Stimulated activated CD4-positive, alpha-beta T cell treated with anti-CD3 and anti-CD28 coated beads, Interleukin-12 subunit alpha, Interleukin-12 subunit beta, amount 100 ng/mL, for 4 hours (primary cell): ENCODE measurements around the gene MCUB.
A peak's percentile ranks its signal among the peaks of the same experiment; 100 is the strongest.
"Not testable (repeated sequence)": the region's sequence is repeated elsewhere in the genome, so short reads cannot be mapped to it uniquely, and the experiment has no call there.

ENCODE experiments used
- DNase-seq: peaks from one replicate; pipeline ENCODE4 v3.0.0-alpha.2; 2020

Gene MCUB, protein sequence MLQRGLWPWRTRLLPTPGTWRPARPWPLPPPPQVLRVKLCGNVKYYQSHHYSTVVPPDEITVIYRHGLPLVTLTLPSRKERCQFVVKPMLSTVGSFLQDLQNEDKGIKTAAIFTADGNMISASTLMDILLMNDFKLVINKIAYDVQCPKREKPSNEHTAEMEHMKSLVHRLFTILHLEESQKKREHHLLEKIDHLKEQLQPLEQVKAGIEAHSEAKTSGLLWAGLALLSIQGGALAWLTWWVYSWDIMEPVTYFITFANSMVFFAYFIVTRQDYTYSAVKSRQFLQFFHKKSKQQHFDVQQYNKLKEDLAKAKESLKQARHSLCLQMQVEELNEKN

DNA sequence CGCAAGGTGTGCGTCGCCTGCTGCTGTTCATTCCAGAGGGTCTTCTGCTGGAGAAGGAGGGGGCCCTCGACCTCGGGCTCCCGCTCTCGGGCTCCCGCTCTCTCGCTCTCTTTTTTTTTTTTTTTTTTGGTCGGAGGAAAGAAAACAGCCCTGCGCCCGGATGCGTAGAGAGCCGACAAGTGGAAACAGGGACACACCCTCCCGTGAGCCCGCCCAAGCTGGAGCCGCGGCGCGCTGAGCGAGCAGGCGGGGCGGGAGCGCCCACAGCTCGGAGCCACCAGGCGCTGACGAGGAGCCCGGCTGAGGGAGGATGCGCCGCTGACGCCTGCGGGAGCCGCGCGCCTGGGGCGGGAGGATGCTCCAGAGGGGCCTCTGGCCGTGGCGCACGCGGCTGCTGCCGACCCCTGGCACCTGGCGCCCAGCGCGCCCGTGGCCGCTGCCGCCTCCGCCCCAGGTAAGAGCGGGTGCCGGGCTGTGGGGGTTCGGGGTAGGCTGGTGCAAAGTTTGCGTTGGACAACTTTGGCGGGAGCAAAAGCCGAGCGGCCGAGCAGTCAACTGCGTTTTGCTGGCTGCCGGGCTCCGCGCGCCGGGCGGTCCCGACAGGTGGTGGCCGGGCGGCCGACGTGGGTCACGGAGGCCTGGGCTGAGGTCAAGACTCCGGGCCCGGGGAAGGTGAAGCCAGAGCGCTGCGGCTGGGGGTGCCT lies at the start of gene MCUB:
TSS of gene MCUB (plus strand) at position 264 of the 704 bp plus-strand sequence. CDS start at position 356, 92 bp downstream.
- peak; percentile 83 for DNase-seq

DNA sequence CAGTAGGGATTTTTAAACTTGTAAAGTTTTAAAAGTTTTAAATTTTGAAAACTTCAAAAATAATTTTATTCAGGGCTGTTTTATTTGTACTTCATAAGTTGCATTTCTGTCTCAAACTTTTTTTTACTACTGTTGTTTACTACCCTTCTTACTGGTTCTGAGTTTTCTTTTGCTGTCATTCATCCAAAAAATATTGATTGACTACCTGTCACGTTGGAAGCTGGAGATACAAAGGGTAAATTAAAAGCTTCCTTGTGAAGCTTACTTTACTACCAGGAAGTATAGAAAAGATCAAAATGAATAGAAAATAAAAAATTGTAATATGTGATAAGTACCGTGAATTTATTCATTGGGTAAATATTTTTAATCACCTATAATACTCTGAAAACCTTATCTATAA lies 49.4 kb upstream of the MCUB start:
- no peak for DNase-seq

DNA sequence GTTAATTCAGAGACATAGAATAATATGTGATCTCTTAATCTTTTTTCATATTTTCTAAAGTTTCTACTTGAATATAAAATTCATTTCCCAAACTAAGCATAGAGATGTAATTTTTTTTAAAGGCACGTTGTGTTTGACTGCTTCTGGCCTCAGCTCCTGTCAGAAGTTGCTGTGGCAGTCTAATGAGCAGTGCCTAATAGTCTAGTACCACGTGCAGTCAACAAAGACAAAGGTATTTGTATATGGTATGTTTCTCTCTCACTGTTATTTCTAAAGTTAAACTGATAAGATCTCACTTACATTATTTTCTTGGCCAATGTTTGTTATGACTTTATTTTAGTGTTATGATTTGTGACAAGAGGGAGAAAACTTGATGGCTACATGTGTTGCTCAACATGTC lies 48.6 kb upstream of the MCUB start:
- no peak for DNase-seq

DNA sequence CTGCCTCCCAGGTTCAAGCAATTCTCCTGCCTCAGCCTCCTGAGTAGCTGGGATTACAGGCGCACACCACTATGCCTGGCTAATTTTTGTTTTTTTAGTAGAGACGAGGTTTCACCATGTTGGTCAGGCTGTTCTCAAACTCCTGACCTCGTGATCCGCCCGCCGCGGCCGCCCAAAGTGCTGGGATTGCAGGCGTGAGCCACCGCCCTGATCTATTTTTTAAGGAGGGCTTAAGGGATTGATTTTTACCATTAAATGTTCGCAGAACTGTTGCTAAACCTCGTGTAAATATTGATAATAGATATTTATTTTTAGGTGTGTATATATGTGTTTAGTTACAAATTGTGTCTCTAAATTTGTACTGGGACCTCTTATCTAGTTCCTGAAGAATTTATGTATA lies 46.7 kb upstream of the MCUB start:
- not testable (repeated sequence) for DNase-seq

GRCh38 chr4:109532182-109532581 lies 27.9 kb upstream of the MCUB start:
- DNase-seq, result no peak

GRCh38 chr4:109545401-109545800 lies 14.6 kb upstream of the MCUB start:
- no peak for DNase-seq

GRCh38 chr4:109547394-109547793 lies 12.7 kb upstream of the MCUB start:
- DNase-seq, result no peak

DNA sequence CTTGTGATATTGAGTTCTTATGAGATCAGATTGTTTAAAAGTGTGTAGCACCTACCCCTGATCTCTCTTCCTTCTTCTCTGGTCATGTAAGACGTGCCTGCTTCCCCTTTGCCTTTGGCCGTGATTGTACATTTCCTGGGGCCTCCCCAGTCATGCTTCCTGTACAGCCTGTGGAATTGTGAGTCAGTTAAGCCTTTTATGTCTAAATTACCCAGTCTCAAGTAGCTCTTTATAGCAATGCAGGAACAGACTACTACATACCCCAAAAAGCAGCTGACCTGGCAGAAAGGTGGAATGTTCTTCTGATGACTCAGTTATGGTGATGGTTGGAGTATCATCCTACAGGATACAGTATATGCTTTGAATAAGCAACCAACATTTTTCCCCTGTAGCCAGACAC lies 11.4 kb upstream of the MCUB start:
- DNase-seq, result no peak

DNA sequence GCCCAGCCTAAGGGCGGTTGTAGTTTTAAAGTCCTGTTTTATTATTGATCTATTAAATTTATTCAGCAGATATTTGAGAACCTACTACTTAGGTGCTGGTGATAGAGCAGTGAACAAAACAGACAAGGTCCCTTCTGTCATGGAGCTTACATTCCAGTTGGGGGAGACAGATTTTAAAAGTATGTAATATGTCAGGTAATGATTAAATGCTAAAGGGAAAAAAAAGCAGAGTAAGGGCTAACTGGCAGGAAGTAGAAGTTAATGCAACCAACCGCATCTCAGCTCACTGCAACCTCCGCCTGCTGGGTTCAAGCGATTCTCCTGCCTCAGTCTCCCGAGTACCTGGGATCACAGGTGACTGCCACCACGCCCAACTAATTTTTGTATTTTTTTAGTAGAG lies 7.8 kb upstream of the MCUB start:
- no peak for DNase-seq

- no peak for DNase-seq
Observed at GRCh38 chr4:109553130-109553529, 6.9 kb upstream of the MCUB start.

DNA sequence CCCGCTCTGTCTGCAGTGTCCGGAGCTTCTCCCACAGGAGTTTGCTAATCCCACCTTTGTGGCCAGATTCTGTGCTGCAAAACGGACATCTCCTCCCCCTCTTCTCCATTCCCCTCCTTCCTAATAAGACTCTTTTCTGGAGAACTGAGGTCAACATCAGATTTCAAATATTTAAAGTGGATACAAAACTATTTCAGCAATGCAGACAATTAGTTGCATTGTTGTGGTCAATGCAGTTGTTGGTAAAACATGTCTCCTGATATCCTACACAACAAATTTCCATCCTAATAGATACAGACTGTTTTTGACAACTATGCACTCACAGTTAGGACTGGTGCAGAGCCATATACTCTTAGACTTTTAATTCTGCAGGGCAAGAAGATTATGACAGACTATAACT lies 5.1 kb upstream of the MCUB start:
- DNase-seq, result no peak

DNA sequence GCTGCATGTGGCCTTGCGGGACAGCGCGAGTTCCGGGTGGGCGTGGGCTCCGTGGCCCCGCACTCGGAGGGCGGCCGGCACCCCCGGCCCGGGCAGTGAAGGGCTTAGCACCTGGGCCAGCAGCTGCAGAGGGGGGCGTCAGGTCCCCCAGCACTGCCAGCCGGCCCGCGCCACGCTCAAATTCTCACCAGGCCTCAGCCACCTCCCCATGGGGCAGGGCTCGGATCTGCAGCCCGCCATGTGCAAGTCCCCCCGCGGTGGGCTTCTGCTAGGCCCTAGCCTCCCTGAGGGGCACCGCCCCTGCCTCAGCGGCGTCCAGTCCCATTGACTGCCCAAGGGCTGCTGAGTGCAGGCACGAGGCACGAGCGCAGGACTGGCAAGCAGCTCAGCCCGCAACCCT lies 2.6 kb upstream of the MCUB start:
- DNase-seq, result no peak

- DNase-seq, result not testable (repeated sequence)
Observed at GRCh38 chr4:109558095-109558494, 2.0 kb upstream of the MCUB start.

GRCh38 chr4:109559625-109559982 lies 442 bp upstream of the MCUB start:
- peak; percentile 42 for DNase-seq

- DNase-seq, result peak; percentile 38
Observed at GRCh38 chr4:109560687-109561461, 828 bp downstream of the MCUB start.

DNA sequence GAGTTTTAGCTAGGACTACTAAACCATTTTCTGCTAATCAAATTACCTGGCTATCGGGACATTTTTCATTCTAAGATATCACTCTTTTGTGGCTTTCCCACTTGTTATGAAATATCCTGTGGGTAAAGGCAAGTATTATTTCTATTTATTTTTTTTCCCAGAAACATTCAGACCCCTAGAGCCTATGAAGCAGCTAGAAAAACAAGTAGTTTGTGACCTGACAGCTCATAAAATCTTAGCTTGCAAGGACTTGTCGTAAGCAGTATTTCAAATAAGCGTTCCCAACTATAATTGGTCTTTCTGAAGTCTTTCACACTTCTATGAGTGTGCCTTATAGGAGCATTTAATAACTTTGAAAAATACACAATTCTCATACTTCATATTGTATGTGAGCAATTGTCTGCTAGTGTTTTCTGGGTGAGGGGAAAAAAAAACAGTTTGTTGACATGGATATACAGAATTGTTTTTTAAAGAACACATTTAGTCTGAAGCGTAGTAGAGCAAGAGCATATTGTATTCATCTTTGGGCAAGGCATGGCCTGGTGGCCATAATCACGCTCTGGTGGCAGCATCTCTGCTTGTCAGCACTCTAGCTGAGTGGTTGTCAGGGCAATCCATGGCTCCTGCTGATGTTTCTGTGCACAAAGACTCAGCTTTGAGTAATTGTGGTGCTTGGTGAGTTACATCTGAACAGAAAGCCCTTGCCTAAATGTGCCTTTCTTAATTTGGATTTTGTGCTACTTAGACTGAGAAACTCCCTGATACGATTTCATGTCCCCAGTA lies 2.6 kb downstream of the MCUB start:
- no peak for DNase-seq

GRCh38 chr4:109571494-109571893 lies 11.4 kb downstream of the MCUB start:
- DNase-seq, result no peak

DNA sequence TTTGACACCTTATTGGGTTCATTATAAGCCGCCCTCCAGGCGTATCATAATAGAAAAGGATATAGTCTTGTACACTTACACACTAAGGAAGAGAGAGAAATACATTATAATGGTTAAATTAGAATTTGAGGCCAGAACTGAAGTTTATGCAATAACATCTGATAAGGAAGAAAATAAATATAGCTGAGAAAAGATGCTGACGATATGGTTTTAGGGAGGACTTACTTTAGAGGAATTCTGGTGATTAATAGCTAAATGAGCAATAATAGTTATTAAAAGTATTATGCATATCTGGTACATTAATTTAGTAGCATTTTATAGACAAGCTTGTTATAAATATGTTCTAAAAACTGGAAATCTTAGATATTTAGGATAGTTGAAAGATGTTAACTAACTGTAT lies 12.1 kb downstream of the MCUB start:
- DNase-seq, result no peak

DNA sequence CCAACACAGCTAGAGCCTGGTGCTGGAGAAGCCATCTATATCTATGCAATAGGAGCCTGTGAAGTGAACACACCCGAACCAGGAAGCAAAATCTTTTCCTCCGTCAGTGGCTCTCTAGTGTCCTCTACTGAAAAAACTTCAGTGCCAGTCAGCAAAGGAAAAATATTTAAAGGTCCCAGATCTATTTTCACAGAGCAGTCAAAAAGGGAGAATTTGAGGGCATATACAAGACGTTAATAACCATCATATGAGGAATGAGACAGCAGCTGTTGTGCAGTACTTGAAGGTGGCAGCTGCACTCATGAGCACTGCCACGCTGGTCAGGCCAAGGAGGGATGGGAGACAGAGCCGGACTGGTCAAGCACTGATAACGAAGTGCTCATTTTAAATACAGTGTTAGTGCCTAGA lies 14.4 kb downstream of the MCUB start:
- DNase-seq, result no peak

DNA sequence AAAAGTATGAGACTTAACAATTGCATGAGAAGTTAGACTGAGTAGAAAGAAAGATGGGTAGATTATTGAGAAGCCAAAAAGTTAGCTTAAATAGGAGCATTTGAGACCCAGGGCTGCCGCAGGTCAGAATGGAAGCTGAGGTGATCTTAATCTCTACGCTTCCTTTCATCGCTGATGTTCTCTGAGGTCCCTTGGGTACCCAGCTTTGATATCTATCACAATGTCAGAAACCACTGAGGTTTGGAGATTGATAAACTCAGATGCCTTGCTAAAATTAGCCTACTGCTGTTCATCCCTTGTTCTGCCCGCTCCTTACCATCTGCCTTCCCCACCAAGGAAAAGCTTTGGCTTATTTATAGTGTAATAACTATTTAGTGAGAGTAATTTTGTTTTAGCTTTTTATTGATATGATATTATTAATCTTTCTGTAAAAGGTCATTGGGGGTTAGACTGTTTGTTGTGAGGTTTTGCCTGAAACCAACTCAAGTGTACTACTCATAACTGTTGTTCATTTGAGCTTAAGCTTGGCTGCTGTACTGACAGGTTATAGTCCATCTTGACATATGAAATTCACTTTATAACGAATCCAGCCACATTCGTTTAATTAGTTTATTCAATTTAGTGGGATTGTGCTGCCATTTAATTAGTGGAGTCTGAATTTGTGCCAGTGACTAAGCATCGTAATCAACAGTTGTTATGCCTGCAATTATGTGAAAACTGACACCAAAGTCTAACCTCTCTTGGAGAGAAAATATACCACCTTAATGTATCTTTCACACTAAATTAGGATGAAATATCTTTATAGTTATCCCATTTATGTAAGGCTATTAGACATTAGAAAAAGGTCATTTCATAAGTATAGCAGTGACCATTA lies 15.1 kb downstream of the MCUB start:
- no peak for DNase-seq

GRCh38 chr4:109576462-109576861 lies 16.4 kb downstream of the MCUB start:
- no peak for DNase-seq

- DNase-seq, result no peak
Observed at GRCh38 chr4:109578846-109579245, 18.8 kb downstream of the MCUB start.
